ENCODE results near the gene USP43. TPM values are rescaled to one million over a fixed set of nuclear protein-coding genes. Genes with fewer than 3 reads are reported as not detected.

Gene USP43
- total RNA-seq, 1 donor from 2014 or later, result 0.12 TPM

GRCh38 chr17:9702914-9703780 is 57.8 kb downstream of the USP43 start:
- intact Hi-C loops (cut with micrococcal nuclease), result no loop called here

DNA sequence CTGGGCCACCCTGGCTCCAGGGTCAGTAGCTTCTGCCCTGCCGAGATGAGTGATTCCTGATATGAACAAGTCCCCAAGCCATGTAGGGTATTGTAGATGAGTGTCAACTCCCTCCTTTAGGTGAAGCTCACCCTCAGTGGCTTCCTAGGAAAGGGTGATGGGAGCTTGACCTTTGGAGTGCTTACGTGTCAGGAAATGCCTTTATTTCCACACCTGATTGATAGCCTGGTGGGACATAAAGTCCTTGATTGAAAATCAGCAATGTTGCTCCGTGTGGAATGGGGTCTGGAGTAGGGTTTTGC is 58.4 kb downstream of the USP43 start:
- intact Hi-C loops (cut with micrococcal nuclease), result no loop called here

DNA sequence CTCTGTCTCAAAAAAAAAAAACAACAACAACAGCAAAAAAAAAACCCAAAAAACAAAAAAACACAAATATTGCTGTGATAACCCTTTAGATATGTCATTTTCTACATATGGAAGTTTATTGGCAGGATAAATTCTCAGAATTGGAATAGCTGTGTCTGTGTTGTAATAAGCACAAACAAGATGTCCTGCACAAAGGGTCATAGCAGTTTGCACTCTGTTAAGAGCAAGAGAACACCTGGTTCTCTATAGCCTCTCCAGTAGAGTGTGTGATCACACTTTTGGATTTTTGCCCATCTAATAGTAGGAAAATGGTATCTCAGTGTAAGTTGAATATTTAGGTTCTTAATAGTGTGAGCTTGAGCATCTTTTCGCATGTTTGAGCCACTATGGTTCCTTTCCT is 60.4 kb downstream of the USP43 start:
- intact Hi-C loops (cut with micrococcal nuclease), result no loop called here

- intact Hi-C loops (cut with micrococcal nuclease), result no loop called here
These were observed 62.6 kb downstream of the USP43 start for GRCh38 chr17:9707948-9708347.

DNA sequence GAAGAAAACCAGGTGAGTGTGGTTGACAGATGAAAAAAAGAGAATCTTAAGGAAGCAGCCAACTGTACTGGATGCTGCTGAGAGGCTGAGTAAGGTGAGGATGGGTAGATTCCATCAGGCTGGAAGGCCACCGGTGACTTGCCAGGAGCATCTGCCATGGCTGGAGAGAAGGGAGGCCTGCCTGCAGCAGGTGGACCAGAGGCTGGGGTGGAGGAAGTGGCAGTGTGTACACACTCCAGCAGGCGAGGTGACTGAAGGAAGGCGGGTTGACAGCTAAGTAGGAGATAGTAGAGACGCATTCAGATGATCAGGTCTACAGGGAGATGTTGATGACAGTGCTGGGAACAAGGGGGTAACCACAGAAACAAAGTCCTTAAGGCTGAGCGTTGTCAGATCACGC is 69.5 kb downstream of the USP43 start:
- intact Hi-C loops (cut with micrococcal nuclease), result no loop called here

GRCh38 chr17:9715503-9716016 is 70.2 kb downstream of the USP43 start:
- intact Hi-C loops (cut with micrococcal nuclease), result no loop called here

GRCh38 chr17:9725575-9725974 is 80.3 kb downstream of the USP43 start:
- intact Hi-C loops (cut with micrococcal nuclease), result no loop called here

DNA sequence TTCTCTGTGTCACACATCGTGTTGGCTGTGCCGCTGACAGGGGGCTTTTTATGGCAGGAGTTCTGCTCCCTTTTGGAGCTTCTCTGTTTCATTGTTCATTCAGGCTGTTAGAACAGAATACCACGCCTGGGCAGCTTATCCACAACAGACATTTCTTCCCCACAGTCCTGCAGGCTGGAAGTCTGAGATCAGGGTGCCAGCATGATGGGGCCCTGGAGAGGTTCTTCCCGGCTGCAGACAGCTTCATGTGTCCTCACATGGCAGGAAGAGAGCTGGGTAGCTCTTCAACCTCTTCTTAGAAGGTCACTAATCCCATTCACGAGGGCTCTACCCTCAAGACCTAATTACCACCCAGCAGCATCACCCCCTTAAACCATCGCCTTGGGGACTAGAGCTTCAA is 81.0 kb downstream of the USP43 start:
- intact Hi-C loops (cut with micrococcal nuclease), result no loop called here

DNA sequence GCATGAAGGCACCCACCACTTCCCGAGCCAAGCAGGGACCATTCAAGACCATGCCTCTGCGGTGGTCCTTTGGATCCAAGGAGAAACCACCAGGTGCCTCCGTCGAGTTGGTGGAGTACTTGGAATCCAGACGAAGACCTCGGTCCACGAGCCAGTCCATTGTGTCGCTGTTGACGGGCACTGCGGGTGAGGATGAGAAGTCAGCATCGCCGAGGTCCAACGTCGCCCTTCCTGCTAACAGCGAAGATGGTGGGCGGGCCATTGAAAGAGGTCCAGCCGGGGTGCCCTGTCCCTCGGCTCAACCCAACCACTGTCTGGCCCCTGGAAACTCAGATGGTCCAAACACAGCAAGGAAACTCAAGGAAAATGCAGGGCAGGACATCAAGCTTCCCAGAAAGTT is 82.7 kb downstream of the USP43 start:
- intact Hi-C loops (cut with micrococcal nuclease), result no loop called here

- intact Hi-C loops (cut with micrococcal nuclease), result no loop called here
These were observed 83.2 kb downstream of the USP43 start for GRCh38 chr17:9728564-9728963.

DNA sequence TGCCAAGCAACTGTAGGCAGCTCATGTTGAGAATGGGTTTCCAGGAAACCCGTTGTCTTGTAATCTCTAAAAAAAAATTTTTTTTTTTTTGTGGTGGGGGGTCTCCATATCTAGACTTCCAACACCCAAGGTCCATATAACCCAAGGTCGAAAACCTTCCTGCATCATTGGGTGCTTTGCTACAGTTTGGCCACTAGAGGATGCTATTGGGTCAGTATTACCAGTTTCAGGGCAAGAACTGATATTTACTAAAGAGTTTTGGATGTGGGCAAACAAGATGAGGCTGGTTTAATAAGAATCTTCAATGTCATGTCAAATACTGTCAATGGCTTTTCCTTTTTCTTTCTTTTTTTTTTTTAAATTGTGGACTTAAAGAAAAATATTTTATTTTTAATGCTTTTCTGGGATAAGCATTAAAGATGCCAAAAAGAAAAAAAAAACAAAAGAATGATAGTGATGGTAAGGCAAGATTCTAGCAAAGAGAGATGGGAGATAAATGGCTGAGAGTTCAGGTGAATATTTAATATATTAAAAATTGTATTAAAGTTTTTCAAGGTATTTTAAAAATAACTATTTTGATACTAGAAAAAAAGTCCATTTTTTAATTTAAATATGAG is 83.8 kb downstream of the USP43 start:
- intact Hi-C loops (cut with micrococcal nuclease), result loop anchor here (1.0 kb wide), 1 partner anchor 39 kb away; no protein-coding TSS in a partner anchor

GRCh38 chr17:9729735-9730420 is 84.6 kb downstream of the USP43 start:
- intact Hi-C loops (cut with micrococcal nuclease), result loop anchor here (1.0 to 5.0 kb wide), 2 partner anchors 38 to 48 kb away; no protein-coding TSS in a partner anchor

DNA sequence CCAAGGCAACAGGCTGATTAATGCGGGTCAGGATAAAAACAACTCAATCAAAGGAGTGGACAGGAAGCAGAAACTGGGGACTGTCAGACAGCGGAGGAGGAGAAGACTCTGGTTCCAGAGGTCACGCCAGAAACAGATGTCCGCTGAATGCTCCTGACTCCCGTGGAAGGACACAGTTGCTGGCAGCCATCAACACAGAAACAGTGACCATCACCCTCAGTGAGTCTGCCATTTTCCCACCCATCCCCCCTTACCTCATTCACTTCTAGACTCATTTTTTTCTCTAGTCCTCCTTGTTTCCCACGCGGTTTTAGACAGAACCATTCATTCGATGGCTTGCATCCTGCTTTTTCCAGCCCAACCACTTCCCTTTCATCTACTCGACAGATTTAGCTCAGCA is 105.2 kb downstream of the USP43 start:
- intact Hi-C loops (cut with micrococcal nuclease), result no loop called here

GRCh38 chr17:9755083-9755482 is 109.8 kb downstream of the USP43 start:
- intact Hi-C loops (cut with micrococcal nuclease), result no loop called here

DNA sequence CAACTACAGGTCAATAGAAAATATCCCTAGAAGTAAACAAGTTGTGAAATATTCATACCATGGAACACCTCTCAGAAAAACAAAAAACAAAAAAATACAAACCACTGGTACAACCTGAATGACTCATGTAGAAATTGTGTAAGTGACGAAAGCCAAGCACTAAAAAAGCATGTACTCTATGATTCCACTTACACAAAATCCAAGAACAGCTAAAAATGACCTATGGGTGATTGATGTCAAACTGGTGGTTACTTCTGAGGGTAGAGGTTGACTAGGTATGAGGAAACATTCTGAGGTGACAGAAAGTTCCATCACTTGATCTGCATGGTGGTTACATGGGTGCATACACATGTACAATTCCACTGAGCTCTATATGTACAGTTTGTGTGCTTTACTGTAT is 114.9 kb downstream of the USP43 start:
- intact Hi-C loops (cut with micrococcal nuclease), result no loop called here

DNA sequence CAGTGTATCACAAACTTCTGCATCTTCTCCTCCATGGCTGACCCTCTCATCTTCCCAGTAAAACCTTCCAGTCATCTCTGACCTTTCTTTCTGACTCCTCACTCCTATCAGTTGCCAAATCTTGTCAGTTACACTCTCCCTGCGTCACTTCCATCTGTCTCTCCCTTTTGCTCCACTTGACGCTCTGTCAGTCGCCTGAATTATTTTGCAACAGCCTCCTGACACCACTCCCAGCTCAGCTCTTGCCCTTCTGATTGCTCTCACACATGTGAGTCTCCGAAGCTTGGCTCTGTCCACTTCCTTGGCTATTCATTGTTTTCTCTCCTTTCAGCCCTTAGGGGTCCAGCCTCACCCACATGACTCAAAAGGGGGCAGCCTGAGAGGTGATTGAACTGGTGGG is 118.3 kb downstream of the USP43 start:
- intact Hi-C loops (cut with micrococcal nuclease), result no loop called here

DNA sequence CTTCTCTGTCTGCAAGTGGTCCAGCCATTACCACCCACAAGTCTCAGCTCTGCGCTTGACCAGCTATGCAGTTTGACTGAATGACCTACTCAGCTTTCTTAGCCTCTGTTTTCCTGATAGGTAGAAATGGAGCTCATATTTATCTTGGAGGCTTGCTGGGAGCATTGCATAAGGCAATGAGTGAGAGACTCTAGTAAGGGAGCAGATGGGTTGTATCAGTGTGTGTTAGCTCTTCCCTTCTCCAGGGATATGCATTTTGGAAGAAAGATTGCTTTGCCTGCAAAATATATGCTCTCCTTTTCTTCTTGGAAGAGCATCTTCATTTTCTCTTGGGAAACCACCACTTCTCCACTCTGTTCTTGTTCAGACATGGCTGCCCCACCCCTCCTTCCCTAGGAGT is 120.0 kb downstream of the USP43 start:
- intact Hi-C loops (cut with micrococcal nuclease), result no loop called here

DNA sequence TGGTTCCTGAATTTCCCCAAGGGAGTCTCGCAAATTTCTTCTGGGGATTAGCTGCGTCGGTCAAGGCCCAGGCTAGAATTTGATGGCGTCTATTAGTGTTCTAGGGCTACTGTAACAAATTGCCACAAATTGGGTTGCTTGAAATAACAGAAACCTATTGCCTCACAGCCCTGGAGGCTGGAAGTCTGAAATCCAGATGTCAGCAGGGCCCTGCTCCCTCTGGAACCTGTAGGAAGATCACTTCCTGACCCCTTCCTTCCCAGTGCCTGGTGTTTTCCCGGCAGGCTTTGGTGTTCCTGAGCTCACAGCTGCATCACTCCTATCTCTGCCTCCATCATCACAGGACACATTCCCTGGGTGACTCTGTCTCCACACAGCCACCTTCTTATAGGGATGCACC is 121.7 kb downstream of the USP43 start:
- intact Hi-C loops (cut with micrococcal nuclease), result no loop called here

- intact Hi-C loops (cut with micrococcal nuclease), result no loop called here
These were observed 122.2 kb downstream of the USP43 start for GRCh38 chr17:9767432-9767991.

- intact Hi-C loops (cut with micrococcal nuclease), result loop anchor here (1.0 kb wide), 1 partner anchor 39 kb away; no protein-coding TSS in a partner anchor
These were observed 123.1 kb downstream of the USP43 start for GRCh38 chr17:9768381-9768934.

- intact Hi-C loops (cut with micrococcal nuclease), result no loop called here
These were observed 123.8 kb downstream of the USP43 start for GRCh38 chr17:9769036-9769695.
